HG03432 (cell line): ENCODE results near the gene SULT4A1.

Experiments used
- ATAC-seq: cut with Tn5 transposase; IDR thresholded peaks from one replicate; pipeline ENCODE4 v1.9.1; 2021; ENCODE audit warnings: mild to moderate bottlenecking, moderate library complexity; ENCODE audit not compliant: unreplicated experiment

Gene SULT4A1

GRCh38 chr22:43861529-43861928 lies 784 bp downstream of the SULT4A1 start:
- no peak for ATAC-seq

- ATAC-seq = no peak
These were observed 1.5 kb downstream of the SULT4A1 start for GRCh38 chr22:43860831-43861230.

GRCh38 chr22:43860126-43860525 lies 2.2 kb downstream of the SULT4A1 start:
- ATAC-seq = no peak

GRCh38 chr22:43859621-43860020 lies 2.7 kb downstream of the SULT4A1 start:
- no peak for ATAC-seq

GRCh38 chr22:43859176-43859575 lies 3.1 kb downstream of the SULT4A1 start:
- no peak for ATAC-seq

- ATAC-seq = no peak
These were observed 4.0 kb downstream of the SULT4A1 start for GRCh38 chr22:43858156-43858895.

- no peak for ATAC-seq
These were observed 4.9 kb downstream of the SULT4A1 start for GRCh38 chr22:43857367-43857766.

- no peak for ATAC-seq
These were observed 6.9 kb downstream of the SULT4A1 start for GRCh38 chr22:43855431-43855830.

GRCh38 chr22:43854786-43855271 lies 7.5 kb downstream of the SULT4A1 start:
- ATAC-seq = no peak

GRCh38 chr22:43854121-43854785 lies 8.1 kb downstream of the SULT4A1 start:
- no peak for ATAC-seq

GRCh38 chr22:43853328-43853931 lies 8.9 kb downstream of the SULT4A1 start:
- no peak for ATAC-seq

GRCh38 chr22:43852573-43853327 lies 9.6 kb downstream of the SULT4A1 start:
- ATAC-seq = no peak

- no peak for ATAC-seq
These were observed 10.4 kb downstream of the SULT4A1 start for GRCh38 chr22:43851979-43852307.

GRCh38 chr22:43851058-43851978 lies 11.0 kb downstream of the SULT4A1 start:
- ATAC-seq = no peak

- ATAC-seq = no peak
These were observed 11.8 kb downstream of the SULT4A1 start for GRCh38 chr22:43850529-43850928.

- no peak for ATAC-seq
These were observed 12.6 kb downstream of the SULT4A1 start for GRCh38 chr22:43849731-43850130.

- ATAC-seq = no peak
These were observed 13.7 kb downstream of the SULT4A1 start for GRCh38 chr22:43848366-43849171.

GRCh38 chr22:43847376-43848289 lies 14.7 kb downstream of the SULT4A1 start:
- ATAC-seq = no peak
